ENCODE measurements around the gene ZNF48.

ZNF48 gene

GRCh38 chr16:30395155-30395991 is at the start of gene ZNF48:
TSS of gene ZNF48 (plus strand) at chr16:30395420. CDS start at chr16:30395795, 375 bp downstream.
- peak; percentile 58 to 66 for DNase-seq

GRCh38 chr16:30346286-30346685 is 48.9 kb upstream of the ZNF48 start:
- no peak for DNase-seq

GRCh38 chr16:30348113-30348512 is 47.1 kb upstream of the ZNF48 start:
- DNase-seq: no peak

GRCh38 chr16:30348929-30349328 is 46.3 kb upstream of the ZNF48 start:
- DNase-seq: no peak

GRCh38 chr16:30349675-30350074 is 45.5 kb upstream of the ZNF48 start:
- no peak for DNase-seq

GRCh38 chr16:30350134-30350871 is 44.9 kb upstream of the ZNF48 start:
- DNase-seq: peak in 1 of 2 experiments; percentile 35

GRCh38 chr16:30351001-30351441 is 44.2 kb upstream of the ZNF48 start:
- DNase-seq: no peak

- DNase-seq: no peak
Observed at GRCh38 chr16:30351586-30352419, 43.4 kb upstream of the ZNF48 start.

- no peak for DNase-seq
Observed at GRCh38 chr16:30352488-30353401, 42.5 kb upstream of the ZNF48 start.

GRCh38 chr16:30353438-30354129 is 41.6 kb upstream of the ZNF48 start:
- DNase-seq: no peak

GRCh38 chr16:30354423-30355143 is 40.6 kb upstream of the ZNF48 start:
- peak; percentile 18 to 23 for DNase-seq

- peak; percentile 91 to 94 for DNase-seq
Observed at GRCh38 chr16:30355144-30355953, 39.9 kb upstream of the ZNF48 start, which contains the start of gene CD2BP2. TSS of gene CD2BP2 (minus strand) at chr16:30355308. CDS start at chr16:30354681, 627 bp downstream.

GRCh38 chr16:30355954-30356308 is 39.3 kb upstream of the ZNF48 start:
- DNase-seq: no peak

- peak; percentile 21 for DNase-seq
Observed at GRCh38 chr16:30356401-30357084, 38.7 kb upstream of the ZNF48 start.

- no peak for DNase-seq
Observed at GRCh38 chr16:30357085-30357714, 38.0 kb upstream of the ZNF48 start.

- no peak for DNase-seq
Observed at GRCh38 chr16:30357715-30358576, 37.3 kb upstream of the ZNF48 start.

GRCh38 chr16:30358577-30358936 is 36.7 kb upstream of the ZNF48 start:
- DNase-seq: no peak
